GM08714 (cell line): Measurements from ENCODE around the gene CDK17.

Source experiments
- H3K4me3 ChIP-seq: fragments of 200-500 bp; sonication (Bioruptor generic); 2 replicates; pipeline ENCODE4 v1.5.1; 2014; ENCODE audit warnings: mild to moderate bottlenecking, low read length, inconsistent platforms
- ZNF274 ChIP-seq: IDR thresholded peaks from 2 replicates; pipeline ENCODE4 v1.6.1; 2012; ENCODE audit warnings: mild to moderate bottlenecking, low read depth, low read length

Gene CDK17

GRCh38 chr12:96233939-96234461, 166.2 kb downstream of the CDK17 start:
- H3K4me3 ChIP-seq: no peak overlapping the region
- TF ChIP-seq ZNF274: no peak

- TF ChIP-seq ZNF274: no peak
- no peak overlapping the region for H3K4me3 ChIP-seq
These were observed 167.1 kb downstream of the CDK17 start for GRCh38 chr12:96233168-96233567.

DNA sequence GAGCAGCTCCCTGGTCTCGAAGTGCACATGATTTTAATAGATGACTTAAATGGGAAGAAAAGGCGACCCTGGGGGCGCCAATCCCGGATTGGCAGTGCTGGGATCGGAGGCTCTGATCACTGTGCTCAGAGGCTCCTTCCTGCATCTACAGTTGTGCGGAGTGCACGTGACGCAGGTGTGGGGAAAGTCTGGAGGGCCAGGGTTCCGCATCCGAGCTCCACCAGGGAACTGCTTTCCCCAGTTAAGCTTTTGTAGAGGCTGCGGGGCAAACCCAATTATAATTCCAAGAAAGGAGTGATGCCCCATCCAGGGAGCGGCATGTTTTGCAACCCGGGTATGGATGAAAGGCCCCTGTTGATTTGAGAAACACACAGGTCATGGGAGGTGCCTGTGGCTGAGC, 169.6 kb downstream of the CDK17 start:
- TF ChIP-seq ZNF274: no peak
- H3K4me3 ChIP-seq: no peak overlapping the region

DNA sequence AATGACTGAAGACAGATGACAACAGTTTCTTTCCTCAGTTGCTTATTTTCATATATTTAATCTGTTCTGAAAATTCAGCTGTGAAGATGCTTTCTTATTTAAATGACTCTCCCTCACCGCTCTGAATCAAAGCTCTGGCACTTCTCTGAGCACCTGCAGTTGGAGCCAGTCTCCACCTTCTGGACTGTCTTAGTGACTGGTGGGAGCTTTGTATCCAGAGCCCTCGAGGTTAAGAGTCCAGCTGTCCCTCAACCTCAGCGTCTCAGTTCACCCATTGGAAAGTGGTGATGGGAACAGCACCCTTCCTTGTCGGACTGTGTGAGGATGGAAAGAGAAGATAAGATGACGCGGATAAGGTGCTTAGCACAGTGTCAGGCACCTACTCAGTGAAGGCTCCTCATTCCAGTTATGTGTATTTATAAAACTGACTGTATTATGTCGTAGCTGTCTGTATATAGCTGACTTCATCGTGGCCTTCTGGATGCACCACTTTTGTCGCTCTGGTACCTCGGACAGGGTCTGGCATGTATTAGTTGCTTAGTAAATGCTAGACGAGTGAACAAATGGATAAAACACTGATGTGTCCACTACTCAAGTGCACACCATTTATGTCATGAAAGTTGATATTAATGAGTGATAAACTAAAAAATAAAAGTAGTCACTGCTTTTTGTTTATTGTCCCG, 171.5 kb downstream of the CDK17 start:
- TF ChIP-seq ZNF274: no peak
- H3K4me3 ChIP-seq: no peak overlapping the region
